Measurements from ENCODE around the gene PPP1R14D. TPM values are rescaled to one million over a fixed set of nuclear protein-coding genes. Genes with fewer than 3 reads are reported as not detected.

PPP1R14D gene
- total RNA-seq, 1 experiment from 2014 or later, result not detected

DNA sequence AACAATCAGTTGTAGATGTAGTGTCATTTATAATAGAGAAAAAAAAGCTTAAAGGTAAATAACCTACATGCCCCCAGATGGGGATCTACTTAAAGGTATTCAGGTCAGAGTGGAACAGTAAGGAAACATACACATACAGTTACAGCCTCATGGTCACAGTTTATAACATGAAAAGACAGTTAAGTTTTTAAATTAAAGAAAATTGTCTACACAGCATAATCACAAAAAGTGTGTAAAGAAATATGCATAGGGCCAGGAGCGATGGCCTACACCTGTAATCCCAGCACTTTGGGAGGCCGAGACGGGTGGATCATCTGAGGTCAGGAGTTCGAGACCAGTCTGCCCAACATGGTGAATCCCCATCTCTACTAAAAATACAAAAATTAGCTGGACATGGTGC lies 38.7 kb upstream of the PPP1R14D start:
- H3K4ac ChIP-seq (ENCODE audit: low read depth, low read length), result no peak overlapping the region

More for the DNA sequence above, 38.7 kb upstream of the PPP1R14D start:
- Mint-ChIP-seq H3K27ac (no peak overlapping the region), H3K36me3 (ENCODE audit: insufficient read depth in 1 of 3, low read depth in 3 of 3) (no peaks in the 10 kb centered on the region), H3K4me1 (peaks cover 11 to 15% of the 10 kb centered on the region in 2 experiments), H3K4me3 (no peak overlapping the region), H3K9me3 (no peaks in the 10 kb centered on the region), H3K27me3 (ENCODE audit: low read depth) (peaks cover 6% of the 10 kb centered on the region)
- Histone ChIP-seq H3K18ac (ENCODE audit: insufficient read length, low read depth, low read length) (no peak overlapping the region), H3K4me2 (ENCODE audit: insufficient read depth, insufficient read length, low read length) (no peak overlapping the region), H3K27ac (ENCODE audit: insufficient read length, low read depth, low read length) (no peak overlapping the region), H4K5ac (ENCODE audit: insufficient read length, low read depth, low read length) (no peak overlapping the region), H2BK20ac (ENCODE audit: low read depth, low read length, poor library complexity, severe bottlenecking) (no peak overlapping the region), H4K8ac (replicated peaks; ENCODE audit: insufficient read length, low read depth, low read length) (no peak overlapping the region), H3K23ac (ENCODE audit: insufficient read length, low read depth, low read length) (no peak overlapping the region), H3K9me3 (ENCODE audit: control insufficient read depth, low read depth, low read length) (no peaks in the 10 kb centered on the region), H3K27me3 (ENCODE audit: insufficient read depth, low read length) (no peaks in the 10 kb centered on the region), H2BK15ac (ENCODE audit: low read depth, low read length) (no peak overlapping the region), H3T11ph (ENCODE audit: low read length) (no peak overlapping the region), H2BK5ac (ENCODE audit: insufficient read length, low read length) (no peak overlapping the region), H2BK120ac (ENCODE audit: low read depth, low read length, poor library complexity, severe bottlenecking) (no peak overlapping the region), H3K79me2 (ENCODE audit: insufficient read depth, low read length) (no peaks in the 10 kb centered on the region), H4K20me1 (ENCODE audit: control insufficient read depth, insufficient read depth, insufficient read length) (no peaks in the 10 kb centered on the region), H2AK5ac (ENCODE audit: insufficient read length, low read length) (no peak overlapping the region), H4K91ac (ENCODE audit: insufficient read length, low read depth, low read length) (no peak overlapping the region), H2BK12ac (ENCODE audit: insufficient read length, low read depth, low read length) (no peak overlapping the region), H3K9ac (ENCODE audit: extremely low read depth, insufficient read length, low read length) (no peak overlapping the region), H3K14ac (ENCODE audit: insufficient read depth, low read length) (no peak overlapping the region), H3K56ac (ENCODE audit: insufficient read length, low read depth, low read length) (no peak overlapping the region), H2AFZ (ENCODE audit: low read length) (no peak overlapping the region), H3K23me2 (ENCODE audit: insufficient read length, low read depth, low read length, poor library complexity, severe bottlenecking) (no peaks in the 10 kb centered on the region), H3K79me1 (ENCODE audit: insufficient read depth, low read depth, low read length, poor library complexity, severe bottlenecking) (no peaks in the 10 kb centered on the region), H3K4me1 (ENCODE audit: insufficient read depth, low read length) (no peaks in the 10 kb centered on the region)
- no peak for DNase-seq
- no peak for TF ChIP-seq CTCF (conservative IDR thresholded peaks at IDR 0.05)
- no CpG with 5 or more reads among the region's 4 CpGs for WGBS (ENCODE audit: extremely low coverage, insufficient read length, low lambda C conversion rate)

Measured in H9 (cell line).